A673 (cell line): ENCODE data around the gene GSC. TPM values are rescaled to one million over a fixed set of nuclear protein-coding genes. Genes with fewer than 3 reads are reported as not detected.

Experiments used
- BruUV-seq: library from RNA; stranded (reverse); fragments of 400-500 nt; replicated peaks from 2 replicates; lab custom pipeline; 2021; lab: Mats Ljungman, UMichigan
- CTCF ChIA-PET: fragments of 300-600 bp; sonication (Branson Sonifier 250); formaldehyde crosslinking; loops from one replicate; lab custom pipeline; 2022; ENCODE audit warnings: antibody characterized with exemption; lab: Charles Lee
- POLR2A ChIA-PET: fragments of 300-600 bp; sonication (Branson Sonifier 250); formaldehyde crosslinking; loops from one replicate; lab custom pipeline; 2022; ENCODE audit warnings: antibody characterized with exemption; ENCODE audit not compliant: low non-redundant PET; lab: Charles Lee
- DNase-seq: peaks from one replicate; pipeline ENCODE4 v3.0.0-alpha.2; 2015; ENCODE audit warnings: low spot score
- H3K27ac ChIP-seq: fragments of 200-600 bp; sonication (generic); 2 replicates; pipeline ENCODE4 v1.5.1; 2016; ENCODE audit warnings: mixed run types, low read depth, mild to moderate bottlenecking, mixed read lengths, antibody characterized with exemption, low read length; ENCODE audit not compliant: poor library complexity, severe bottlenecking
- H3K27me3 ChIP-seq: fragments of 200-600 bp; sonication (generic); replicated peaks from 2 replicates; pipeline ENCODE4 v1.6.1; 2017; ENCODE audit warnings: mixed run types, low read depth, mild to moderate bottlenecking, mixed read lengths, antibody characterized with exemption, low read length; ENCODE audit not compliant: insufficient read depth, poor library complexity
- H3K36me3 ChIP-seq: fragments of 200-600 bp; sonication (generic); 2 replicates; pipeline ENCODE4 v1.6.1; 2016; ENCODE audit warnings: mixed run types, mild to moderate bottlenecking, mixed read lengths, antibody characterized with exemption, low read length; ENCODE audit not compliant: insufficient read depth, poor library complexity, severe bottlenecking
- H3K4me1 ChIP-seq: fragments of 200-600 bp; sonication (generic); 2 replicates; pipeline ENCODE4 v1.6.1; 2017; ENCODE audit warnings: mixed run types, mild to moderate bottlenecking, mixed read lengths, antibody characterized with exemption, low read length; ENCODE audit not compliant: insufficient read depth, poor library complexity, severe bottlenecking
- H3K4me3 ChIP-seq: fragments of 200-600 bp; sonication (generic); 2 replicates; pipeline ENCODE4 v1.5.1; 2016; ENCODE audit warnings: low read depth, mixed run types, mild to moderate bottlenecking, mixed read lengths, low read length; ENCODE audit not compliant: poor library complexity, severe bottlenecking
- H3K9me3 ChIP-seq: fragments of 200-600 bp; sonication (generic); 2 replicates; pipeline ENCODE4 v1.6.1; 2016; ENCODE audit warnings: mixed run types, low read depth, mild to moderate bottlenecking, mixed read lengths, antibody characterized with exemption, low read length; ENCODE audit not compliant: poor library complexity, severe bottlenecking
- CTCF ChIP-seq: fragments of 300-800, 200-600 bp; sonication (generic); conservative IDR thresholded peaks from 2 replicates; pipeline ENCODE4 v1.5.1; 2017; ENCODE audit warnings: low read depth, mild to moderate bottlenecking, antibody characterized with exemption, low read length, moderate library complexity, mixed read lengths
- EZH2 ChIP-seq: fragments of 200-600 bp; sonication (generic); IDR thresholded peaks from 2 replicates; pipeline ENCODE4 v1.6.1; 2017; ENCODE audit warnings: borderline replicate concordance, low read depth, mild to moderate bottlenecking, mixed read lengths, antibody characterized with exemption, low read length; ENCODE audit not compliant: poor library complexity, severe bottlenecking
- intact Hi-C: fragments of 100-400 bp; cut with micrococcal nuclease; formaldehyde crosslinking; loops from one replicate; pipeline ENCODE4 v1.10.0; 2022; ENCODE audit not compliant: unreplicated experiment
- total RNA-seq: library from RNA; stranded (reverse); gene quantifications from 2 replicates; pipeline ENCODE4 v1.2.3, GENCODE V29; 2021

GSC gene
- total RNA-seq, 1 experiment from 2014 or later: 4.2 TPM

GRCh38 chr14:94722397-94722796 lies 47.5 kb downstream of the GSC start:
- H3K4me3 ChIP-seq: no peak overlapping the region
- no peaks in the 10 kb centered on the region for H3K27me3 ChIP-seq
- BruUV-seq: no TSS peak
- H3K4me1 ChIP-seq: no peaks in the 10 kb centered on the region
- H3K36me3 ChIP-seq: no peaks in the 10 kb centered on the region
- ChIA-PET POLR2A (no interaction called here), CTCF (no interaction called here)
- H3K27ac ChIP-seq: no peak overlapping the region
- intact Hi-C loops: no loop called here
- no peak for DNase-seq
- TF ChIP-seq EZH2 (no peak), CTCF (no peak)
- no peaks in the 10 kb centered on the region for H3K9me3 ChIP-seq

Other genes with a start within 250 kb of the GSC start
- not detected in 2 replicates for gene SERPINA4, start 208.7 kb downstream of the GSC start, total RNA-seq
- gene SERPINA5, start 188.7 kb downstream of the GSC start, total RNA-seq: not detected in 2 replicates
- 0.17 TPM in 1 of 2 replicates, not detected in the other for gene SERPINA3, start 157.7 kb downstream of the GSC start, total RNA-seq